ENCODE results near the gene DNTT.

GRCh38 chr10:96271016-96271815, 33.0 kb upstream of the DNTT start, which contains the start of gene BLNK:
- TF ChIP-seq CTBP1 (IDR thresholded peaks at IDR 0.05; ENCODE audit: borderline replicate concordance) (no peak), SUZ12 (IDR thresholded peaks at IDR 0.05) (no peak), TARDBP (IDR thresholded peaks at IDR 0.05) (no peak)

Measured in HEK293T (cell line).